ENCODE results near the gene IMPDH1.
"Not testable (repeated sequence)": the region's sequence is repeated elsewhere in the genome, so short reads cannot be mapped to it uniquely, and the experiment has no call there.

The IMPDH1 gene

GRCh38 chr7:128409596-128410450, at the start of gene IMPDH1:
Gene IMPDH1, minus strand, starts transcription at chr7:128409982. Its CDS starts 81 bp downstream, at chr7:128409901.
- FAIRE-seq: no peak

- FAIRE-seq: no peak
Observed at GRCh38 chr7:128459394-128459878, 49.7 kb upstream of the IMPDH1 start.

- no peak for FAIRE-seq
Observed at GRCh38 chr7:128458956-128459355, 49.2 kb upstream of the IMPDH1 start.

DNA sequence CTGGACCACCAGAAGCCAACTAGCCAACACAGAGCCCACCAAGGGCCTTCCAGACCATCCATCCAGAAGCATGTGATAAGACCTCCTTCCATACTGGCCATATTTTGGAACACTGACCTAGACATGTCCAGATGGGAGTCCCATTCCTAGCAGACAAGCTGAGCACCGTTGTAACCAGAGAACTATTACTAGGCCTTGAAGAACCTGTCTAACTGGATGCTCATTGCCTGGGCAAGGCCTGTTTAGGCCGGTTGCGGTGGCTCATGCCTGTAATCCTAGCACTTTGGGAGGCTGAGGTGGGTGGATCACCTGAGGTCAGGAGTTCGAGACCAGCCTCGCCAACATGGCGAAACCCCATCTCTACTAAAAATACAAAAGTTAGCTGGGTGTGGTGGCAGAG, 47.6 kb upstream of the IMPDH1 start:
- FAIRE-seq: not testable (repeated sequence)

DNA sequence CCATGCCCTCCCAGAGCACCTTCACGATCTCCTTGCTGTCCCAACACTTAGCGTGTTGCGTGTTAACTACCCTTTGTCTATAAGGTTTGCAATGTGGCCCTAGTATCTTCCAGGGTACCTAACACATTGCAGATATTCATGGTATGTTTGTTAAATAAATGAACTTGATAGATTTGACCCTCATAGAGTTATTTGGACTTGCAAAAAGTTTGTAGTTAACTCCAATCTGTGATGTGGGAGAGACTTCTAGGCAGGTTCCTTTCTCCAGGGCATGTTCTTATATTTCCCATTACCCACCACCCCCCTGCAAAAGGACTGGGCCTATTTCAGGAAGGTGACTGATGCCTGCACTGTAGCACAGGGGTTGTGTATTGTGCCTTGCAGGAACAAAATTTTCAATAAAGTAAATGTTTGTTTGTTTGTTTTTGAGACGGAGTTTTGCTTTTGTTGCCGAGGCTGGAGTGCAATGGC, 46.5 kb upstream of the IMPDH1 start:
- no peak for FAIRE-seq

GRCh38 chr7:128455543-128456254, 45.9 kb upstream of the IMPDH1 start, which contains the start of gene HILPDA:
Gene HILPDA, plus strand, starts transcription at chr7:128455878. Its CDS starts 1,391 bp downstream, at chr7:128457269.
- no peak for FAIRE-seq

DNA sequence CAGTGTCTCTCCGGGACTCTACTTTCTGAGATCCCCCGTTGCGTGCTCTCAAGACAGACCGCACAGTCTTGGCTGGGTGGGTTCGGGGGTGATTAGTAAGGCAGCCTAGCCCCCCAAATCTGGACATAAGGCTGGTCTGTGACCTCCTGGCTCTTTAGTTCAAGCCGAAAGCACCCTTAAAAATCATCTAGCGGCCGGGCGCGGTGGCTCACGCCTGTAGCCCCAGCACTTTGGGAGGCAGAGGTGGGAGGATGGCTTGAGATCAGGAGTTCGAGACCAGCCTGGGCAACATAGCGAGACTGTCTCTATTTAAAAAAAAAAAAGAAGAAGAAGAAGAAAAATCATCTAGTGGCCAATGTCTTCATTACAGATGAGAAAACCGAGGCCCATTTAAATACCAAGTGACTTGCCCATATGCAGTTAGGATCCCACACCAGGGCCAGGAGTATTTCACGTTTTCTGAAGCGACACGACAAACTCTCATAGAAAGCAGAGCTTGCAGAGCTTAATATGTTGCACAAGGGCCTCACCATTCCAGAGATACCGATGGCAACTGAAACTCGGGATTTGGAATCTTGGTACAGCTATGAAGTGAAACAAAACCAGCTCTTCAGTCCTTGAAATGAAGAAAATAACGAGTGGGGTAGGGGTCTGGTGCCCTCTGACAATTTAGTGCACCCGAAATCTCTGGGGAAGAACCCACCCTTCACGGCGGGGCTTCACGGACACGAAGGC, 45.2 kb upstream of the IMPDH1 start:
- no peak for FAIRE-seq

- FAIRE-seq: no peak
Observed at GRCh38 chr7:128453836-128454804, 44.3 kb upstream of the IMPDH1 start.

DNA sequence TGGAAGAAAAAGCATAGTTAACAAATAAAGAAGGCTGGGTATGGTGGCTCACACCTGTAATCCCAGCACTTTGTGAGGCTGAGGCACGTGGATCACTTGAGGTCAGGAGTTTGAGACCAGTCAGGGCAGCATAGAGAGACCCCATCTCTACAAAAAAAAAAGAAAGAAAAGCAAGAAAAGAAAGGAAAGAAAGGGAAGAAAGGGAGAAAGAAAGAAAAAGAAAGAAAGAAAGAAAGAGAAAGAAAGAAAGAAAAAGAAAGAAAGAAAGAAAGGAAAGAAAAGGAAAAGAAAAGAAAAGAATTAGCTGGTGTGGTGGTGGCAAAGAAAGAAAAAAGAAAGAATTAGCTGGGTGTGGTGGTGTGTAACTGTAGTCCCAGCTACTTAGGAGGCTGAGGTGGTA, 42.8 kb upstream of the IMPDH1 start:
- no peak for FAIRE-seq

DNA sequence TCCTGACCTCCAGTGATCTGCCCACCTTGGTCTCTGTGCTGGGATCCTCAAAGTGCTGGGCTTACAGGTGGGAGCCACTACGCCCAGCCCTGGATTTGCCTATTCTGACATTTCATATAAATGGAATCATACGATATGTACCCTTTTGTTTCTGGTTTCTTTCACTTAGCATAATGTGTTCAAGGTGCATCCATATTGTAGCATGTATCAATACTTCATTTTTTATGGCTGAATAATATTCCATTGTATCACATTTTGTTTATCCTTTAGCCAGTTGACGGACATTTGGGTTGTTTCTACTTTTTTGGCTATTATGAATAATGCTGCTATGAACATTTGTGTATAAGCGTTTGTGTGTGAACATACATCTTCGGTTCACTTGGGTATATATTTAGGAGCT, 41.1 kb upstream of the IMPDH1 start:
- FAIRE-seq: no peak

GRCh38 chr7:128450409-128450808, 40.6 kb upstream of the IMPDH1 start:
- FAIRE-seq: no peak

- no peak for FAIRE-seq
Observed at GRCh38 chr7:128448751-128449302, 39.0 kb upstream of the IMPDH1 start.

DNA sequence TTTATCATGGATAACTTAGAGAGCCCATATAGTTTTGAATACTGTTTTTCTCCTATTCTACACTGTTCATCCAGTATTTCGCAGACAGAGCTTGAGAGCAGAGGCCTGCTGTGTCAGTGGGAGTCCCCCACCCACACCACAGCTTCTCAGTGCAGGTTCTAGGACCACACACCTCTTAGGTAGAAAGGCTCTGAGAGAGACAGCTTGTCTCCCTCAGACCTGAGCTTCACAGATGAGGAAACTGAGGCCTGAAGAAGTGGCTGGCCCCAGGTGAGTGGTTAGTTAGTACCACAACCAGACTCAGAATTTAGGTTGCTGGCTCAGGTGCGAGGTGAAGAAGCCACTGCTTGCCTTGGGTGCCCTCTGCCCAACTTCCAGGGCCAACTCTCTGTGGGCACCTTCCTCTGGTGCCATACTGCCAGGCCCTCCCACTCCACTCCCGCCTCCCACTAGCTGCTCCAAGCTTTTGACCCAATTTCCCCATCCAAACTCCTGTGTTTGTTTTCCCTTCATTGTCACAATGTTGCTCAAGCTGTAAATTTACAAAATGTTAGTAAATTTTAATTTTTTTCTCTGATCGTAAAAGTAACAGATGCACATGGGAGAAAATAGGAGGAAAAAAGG, 38.3 kb upstream of the IMPDH1 start:
- no peak for FAIRE-seq

DNA sequence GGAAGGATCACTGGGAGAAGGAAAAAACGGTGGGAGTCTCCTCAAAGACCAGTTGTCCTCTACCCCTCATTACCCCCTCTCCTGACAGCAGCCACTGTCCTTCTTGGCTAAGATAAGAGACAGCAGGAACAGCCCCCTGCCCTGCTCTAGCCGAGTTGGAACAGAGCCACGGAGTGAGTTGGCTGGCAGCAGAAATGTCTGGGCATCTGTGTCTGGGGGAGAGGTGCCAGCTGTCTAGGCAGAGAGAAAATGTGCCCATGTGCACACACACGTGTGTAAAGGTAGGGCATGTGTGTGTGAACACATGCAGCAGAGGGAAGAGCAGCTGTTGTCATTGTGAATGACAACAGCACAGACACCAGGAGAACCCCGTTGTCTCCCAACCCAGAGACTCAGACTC, 36.5 kb upstream of the IMPDH1 start:
- FAIRE-seq: no peak

DNA sequence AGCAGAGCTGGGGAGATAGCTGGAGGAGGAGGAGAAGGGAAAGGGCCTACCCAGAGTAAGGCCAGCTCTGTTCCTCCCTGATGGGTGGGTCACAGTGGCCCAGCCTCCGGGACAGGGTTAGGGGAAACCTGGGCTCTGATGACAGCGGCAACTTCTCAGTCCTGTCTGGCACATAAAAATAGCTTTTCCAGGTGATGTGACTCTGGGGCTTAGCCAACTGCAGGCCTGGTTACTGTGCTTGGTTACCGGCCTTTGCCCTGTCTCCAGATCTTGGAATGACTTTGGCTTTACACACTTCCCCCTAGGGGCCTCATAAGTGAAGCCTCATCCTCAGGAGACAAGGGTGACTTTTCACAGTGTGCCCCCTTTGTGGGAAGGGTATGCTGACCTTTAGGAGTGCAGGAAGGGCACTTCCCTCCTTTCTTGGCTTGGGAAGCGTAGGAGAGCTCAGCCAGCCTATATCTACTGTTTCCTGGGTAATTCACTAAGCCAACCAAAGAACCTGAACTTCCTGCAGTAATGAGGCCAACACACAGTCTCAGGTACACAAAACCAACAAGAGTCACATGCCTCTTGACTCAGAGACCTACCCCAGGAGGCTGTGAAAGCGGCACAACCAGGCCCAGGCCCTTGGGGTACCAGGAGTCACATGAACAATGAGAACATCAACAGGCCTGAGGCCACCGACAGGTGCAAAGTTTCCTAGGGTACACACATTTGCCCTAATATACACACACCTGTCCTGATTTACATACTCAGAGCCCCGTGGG, 34.2 kb upstream of the IMPDH1 start:
- FAIRE-seq: no peak

GRCh38 chr7:128442356-128442755, 32.6 kb upstream of the IMPDH1 start:
- no peak for FAIRE-seq

DNA sequence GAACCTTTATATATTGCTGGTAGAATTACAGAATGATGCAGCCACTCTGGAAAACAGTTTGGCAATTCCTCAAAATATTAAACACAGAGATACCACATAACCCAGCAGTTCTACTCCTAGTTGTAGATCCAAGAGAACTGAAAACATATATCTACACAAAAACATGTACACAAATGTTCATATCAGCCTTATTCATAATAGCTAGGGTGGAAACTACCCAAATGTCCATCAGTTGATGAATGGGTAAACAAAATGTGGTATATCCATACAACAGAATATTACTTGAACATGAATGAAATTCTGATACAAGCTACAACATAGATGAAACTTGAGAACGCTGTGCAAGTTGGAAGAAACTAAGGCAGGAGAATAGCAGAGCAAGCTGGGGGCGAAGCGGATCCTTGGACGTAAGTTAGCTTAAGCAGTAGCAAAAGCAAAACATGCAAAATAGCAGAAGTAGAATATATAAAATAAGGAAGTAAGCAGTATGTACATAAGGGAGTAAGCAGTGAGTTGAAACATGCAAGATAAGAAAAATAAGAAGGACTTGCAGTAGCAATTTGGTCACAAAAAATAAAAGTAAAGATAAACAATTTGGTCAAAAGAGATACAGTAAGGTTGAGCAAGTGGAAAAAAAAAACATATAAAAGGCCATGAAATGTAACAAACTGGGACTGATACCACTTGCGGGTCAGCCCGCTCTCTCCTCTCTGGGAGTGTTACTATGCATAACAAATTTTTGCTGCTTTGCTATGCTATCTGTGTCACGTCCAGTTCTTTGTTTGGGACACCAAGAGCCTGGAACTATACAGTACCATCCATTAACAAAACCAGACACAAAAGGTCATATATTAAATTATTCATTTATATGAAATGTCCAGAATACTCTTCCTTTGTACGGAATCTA, 27.9 kb upstream of the IMPDH1 start:
- FAIRE-seq: no peak

DNA sequence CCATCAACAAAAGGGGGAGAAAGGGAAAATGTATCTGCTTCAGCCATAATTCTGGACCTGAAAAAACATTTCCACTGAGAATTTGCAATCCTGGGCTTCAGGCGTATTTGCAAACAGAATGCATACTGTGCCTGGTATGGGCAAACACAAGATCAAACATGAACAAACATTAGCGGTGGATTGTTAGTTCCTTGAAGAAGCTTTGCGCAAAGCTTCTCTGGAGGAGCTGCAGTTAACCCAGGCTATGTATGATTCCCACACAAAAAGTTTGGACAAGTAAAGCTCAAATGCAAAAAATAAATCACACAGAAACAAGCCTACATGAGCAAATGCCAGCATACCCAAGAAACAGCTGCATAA, 25.5 kb upstream of the IMPDH1 start:
- FAIRE-seq: no peak
